PFSK-1 (cell line): ENCODE measurements around the gene HAPLN2.

Experiments used
- POLR2AphosphoS5 ChIP-seq: IDR thresholded peaks from 2 replicates; pipeline ENCODE4 v1.6.1; 2012; ENCODE audit warnings: low read depth, mild to moderate bottlenecking, control low read depth, low read length, moderate library complexity
- SIN3A ChIP-seq: IDR thresholded peaks from 2 replicates; pipeline ENCODE4 v1.6.1; 2012; ENCODE audit warnings: mild to moderate bottlenecking, low read length, moderate library complexity, borderline replicate concordance; ENCODE audit not compliant: insufficient read depth

- TF ChIP-seq SIN3A (no peak), POLR2AphosphoS5 (no peak)
These were observed 20.3 kb upstream of the HAPLN2 start for GRCh38 chr1:156598731-156599432.
